GM11168 (cell line): ENCODE measurements around the gene NUDT19.

ENCODE experiments used
- in situ Hi-C: fragments of 300-500 bp; cut with MboI; formaldehyde crosslinking; loops from one replicate; pipeline ENCODE4 v1.12.0; 2022; ENCODE audit warnings: low sequenced_read_pairs; ENCODE audit not compliant: unreplicated experiment

Gene NUDT19

DNA sequence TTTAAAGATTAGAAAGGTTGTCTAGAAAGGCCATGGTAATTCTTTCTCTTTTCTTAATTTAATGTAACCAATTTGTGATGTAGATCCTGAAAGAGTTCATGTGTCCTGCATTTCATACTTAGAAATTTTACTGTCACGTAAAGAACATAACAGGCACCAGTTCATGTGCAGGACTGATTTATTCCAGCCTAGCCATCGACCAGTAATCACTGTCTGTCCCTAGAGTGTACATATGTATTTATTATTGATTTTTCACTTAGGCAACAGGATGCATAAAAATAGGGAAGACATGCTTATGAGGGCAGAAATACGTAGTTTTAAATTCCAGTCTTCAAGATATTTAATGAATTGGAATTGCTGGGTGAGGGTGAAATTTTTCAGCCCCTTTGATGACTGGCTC, 65.6 kb downstream of the NUDT19 start:
- in situ Hi-C loops, result no loop called here
